Keratinocyte (primary cell): ENCODE measurements around the gene POLDIP2. TPM values are rescaled to one million over a fixed set of nuclear protein-coding genes. Genes with fewer than 3 reads are reported as not detected.

ENCODE experiments used
- DNase-seq: peaks from one replicate; pipeline ENCODE4 v3.0.0-alpha.2; 2011; ENCODE audit warnings: low read depth, missing footprints, low spot score
- FAIRE-seq: peaks from 2 replicates; lab custom pipeline; 2011; peaks lifted over from hg19 to GRCh38; lab: Jason Lieb, UNC
- H2AFZ ChIP-seq: 2 replicates; pipeline ENCODE4 v1.6.0; 2012; ENCODE audit warnings: low read length, control low read depth, inconsistent platforms; ENCODE audit not compliant: control insufficient read depth
- H3K27ac ChIP-seq: 2 replicates; pipeline ENCODE4 v1.5.1; 2011; ENCODE audit warnings: low read length; ENCODE audit not compliant: control insufficient read depth, insufficient read depth
- H3K27me3 ChIP-seq: 3 replicates; pipeline ENCODE4 v1.6.0; 2011; ENCODE audit warnings: low read length; ENCODE audit not compliant: control insufficient read depth, insufficient read depth; ENCODE audit errors: extremely low read depth
- H3K36me3 ChIP-seq, 2 experiments: 2 replicates in 1 of 2; 3 replicates in 1 of 2; pipeline ENCODE4 v1.5.1; 2011; ENCODE audit warnings: low read length in 2 of 2, mild to moderate bottlenecking in 1 of 2; ENCODE audit not compliant: control insufficient read depth in 2 of 2, insufficient read depth in 2 of 2; ENCODE audit errors: extremely low read depth in 1 of 2
- H3K4me1 ChIP-seq: 3 replicates; pipeline ENCODE4 v1.5.1; 2011; ENCODE audit warnings: low read length; ENCODE audit not compliant: control insufficient read depth, insufficient read depth; ENCODE audit errors: extremely low read depth
- H3K4me2 ChIP-seq: 3 replicates; pipeline ENCODE4 v1.6.0; 2011; ENCODE audit warnings: low read depth, low read length; ENCODE audit not compliant: control insufficient read depth, insufficient read depth; ENCODE audit errors: extremely low read depth
- H3K4me3 ChIP-seq, 3 experiments: fragments of 200-600 bp in 1 of 3; sonication (generic) in 1 of 3; 2 replicates in 2 of 3; 3 replicates in 1 of 3; pipeline ENCODE4 v1.5.1; 2011 to 2016; ENCODE audit warnings: low read length in 3 of 3, mild to moderate bottlenecking in 3 of 3, control low read depth in 2 of 3, inconsistent platforms in 1 of 3, low read depth in 1 of 3, mixed read lengths in 1 of 3, mixed run types in 1 of 3, moderate library complexity in 1 of 3; ENCODE audit not compliant: control insufficient read depth in 2 of 3, insufficient read depth in 2 of 3; ENCODE audit errors: extremely low read depth in 1 of 3
- H3K79me2 ChIP-seq: 2 replicates; pipeline ENCODE4 v1.6.0; 2012; ENCODE audit warnings: low read length; ENCODE audit not compliant: control insufficient read depth, insufficient read depth
- H3K9ac ChIP-seq: 3 replicates; pipeline ENCODE4 v1.6.0; 2011; ENCODE audit warnings: low read length; ENCODE audit not compliant: control insufficient read depth, insufficient read depth; ENCODE audit errors: extremely low read depth
- H3K9me1 ChIP-seq: 3 replicates; pipeline ENCODE4 v1.6.0; 2011; ENCODE audit warnings: low read length; ENCODE audit not compliant: control insufficient read depth, insufficient read depth; ENCODE audit errors: extremely low read depth
- H3K9me3 ChIP-seq: 2 replicates; pipeline ENCODE4 v1.5.1; 2012; ENCODE audit warnings: low read depth, low read length; ENCODE audit not compliant: control insufficient read depth
- H4K20me1 ChIP-seq: 3 replicates; pipeline ENCODE4 v1.6.0; 2011; ENCODE audit warnings: low read length; ENCODE audit not compliant: control insufficient read depth, insufficient read depth; ENCODE audit errors: extremely low read depth
- EZH2 ChIP-seq: IDR thresholded peaks from one replicate; pipeline ENCODE4 v1.6.1; 2012; ENCODE audit warnings: inconsistent platforms, mild to moderate bottlenecking, low read length, moderate library complexity
- dilution Hi-C: fragments of 300-500 bp; cut with MboI; formaldehyde crosslinking; loops from one replicate; pipeline ENCODE4 v1.7.0; 2020; ENCODE audit warnings: low sequenced_read_pairs; ENCODE audit not compliant: extremely low pct_ligation_motif_present
- polyA plus RNA-seq, 5 experiments: library from polyadenylated mRNA; depleted of rRNA in 3 of 5; stranded (reverse) in 3 of 5; stranded (forward) in 1 of 5; unstranded in 1 of 5; fragments of >200 nt; gene quantifications; 1 replicate in 1 of 5; 2 replicates in 3 of 5; 3 replicates in 1 of 5; pipeline versions ENCODE4 v1.2.1 to v1.2.3, GENCODE V29; 2011 to 2012; ENCODE audit warnings: missing spikeins in 2 of 5, low read depth in 1 of 5, low replicate concordance in 1 of 5
- TF ChIP-seq, protein P1 (sequence below), 3 experiments: IDR thresholded peaks in 1 of 3; conservative IDR thresholded peaks in 1 of 3; optimal IDR thresholded peaks in 1 of 3; 2 replicates in 2 of 3; 3 replicates in 1 of 3; pipeline versions ENCODE3 to v1.5.1; 2011; ENCODE audit warnings: low read length in 3 of 3, mild to moderate bottlenecking in 3 of 3, moderate library complexity in 2 of 3, control low read depth in 1 of 3, inconsistent platforms in 1 of 3; ENCODE audit not compliant: insufficient read depth in 2 of 3; ENCODE audit errors: extremely low read depth in 1 of 3

Gene POLDIP2
- polyA plus RNA-seq, 1 donor (not counting 4 experiments of a cell fraction or from before 2014, with no cell fraction given) = 90.2 TPM

DNA sequence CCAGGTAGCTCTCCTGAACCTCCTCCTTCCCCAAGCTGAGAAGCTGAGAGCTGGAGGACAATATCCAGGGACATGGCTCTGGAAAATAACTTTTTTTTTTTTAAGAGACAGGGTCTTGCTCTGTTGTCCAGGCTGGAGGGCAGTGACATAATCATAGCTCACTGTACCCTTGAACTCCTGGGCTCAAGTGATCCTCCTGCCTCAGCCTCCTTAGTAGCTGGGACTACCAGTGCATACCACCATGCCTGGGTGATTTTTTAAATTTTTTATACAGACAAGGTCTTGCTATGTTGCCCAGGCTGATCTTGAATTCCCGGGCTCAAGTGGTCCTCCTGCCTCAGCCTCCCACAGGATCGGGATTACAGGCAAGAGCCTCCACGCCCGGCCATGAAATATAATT lies 42.5 kb upstream of the POLDIP2 start:
- dilution Hi-C loops = no loop called here
- TF ChIP-seq EZH2 = no peak
- TF ChIP-seq, protein P1, sequence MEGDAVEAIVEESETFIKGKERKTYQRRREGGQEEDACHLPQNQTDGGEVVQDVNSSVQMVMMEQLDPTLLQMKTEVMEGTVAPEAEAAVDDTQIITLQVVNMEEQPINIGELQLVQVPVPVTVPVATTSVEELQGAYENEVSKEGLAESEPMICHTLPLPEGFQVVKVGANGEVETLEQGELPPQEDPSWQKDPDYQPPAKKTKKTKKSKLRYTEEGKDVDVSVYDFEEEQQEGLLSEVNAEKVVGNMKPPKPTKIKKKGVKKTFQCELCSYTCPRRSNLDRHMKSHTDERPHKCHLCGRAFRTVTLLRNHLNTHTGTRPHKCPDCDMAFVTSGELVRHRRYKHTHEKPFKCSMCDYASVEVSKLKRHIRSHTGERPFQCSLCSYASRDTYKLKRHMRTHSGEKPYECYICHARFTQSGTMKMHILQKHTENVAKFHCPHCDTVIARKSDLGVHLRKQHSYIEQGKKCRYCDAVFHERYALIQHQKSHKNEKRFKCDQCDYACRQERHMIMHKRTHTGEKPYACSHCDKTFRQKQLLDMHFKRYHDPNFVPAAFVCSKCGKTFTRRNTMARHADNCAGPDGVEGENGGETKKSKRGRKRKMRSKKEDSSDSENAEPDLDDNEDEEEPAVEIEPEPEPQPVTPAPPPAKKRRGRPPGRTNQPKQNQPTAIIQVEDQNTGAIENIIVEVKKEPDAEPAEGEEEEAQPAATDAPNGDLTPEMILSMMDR (optimal IDR thresholded peaks at IDR 0.05 in 1 of 3, IDR thresholded peaks at IDR 0.05 in 1 of 3, conservative IDR thresholded peaks at IDR 0.05 in 1 of 3; ENCODE audit: extremely low read depth in 1 of 3, insufficient read depth in 2 of 3, low read length in 3 of 3) = no peak
- H3K9me3 ChIP-seq = no peaks in the 10 kb centered on the region
- no peaks in the 10 kb centered on the region for H3K9me1 ChIP-seq
- DNase-seq (no peak), FAIRE-seq (no peak)
- H3K36me3 ChIP-seq = no peaks in the 10 kb centered on the region
- no peaks in the 10 kb centered on the region for H3K79me2 ChIP-seq
- no peak overlapping the region for H3K4me2 ChIP-seq
- no peaks in the 10 kb centered on the region for H4K20me1 ChIP-seq
- H3K4me1 ChIP-seq = peaks cover 14% of the 10 kb centered on the region
- no peak overlapping the region for H2AFZ ChIP-seq
- no peak overlapping the region for H3K4me3 ChIP-seq
- H3K9ac ChIP-seq = no peak overlapping the region
- no peak overlapping the region for H3K27ac ChIP-seq
- H3K27me3 ChIP-seq = no peaks in the 10 kb centered on the region

DNA sequence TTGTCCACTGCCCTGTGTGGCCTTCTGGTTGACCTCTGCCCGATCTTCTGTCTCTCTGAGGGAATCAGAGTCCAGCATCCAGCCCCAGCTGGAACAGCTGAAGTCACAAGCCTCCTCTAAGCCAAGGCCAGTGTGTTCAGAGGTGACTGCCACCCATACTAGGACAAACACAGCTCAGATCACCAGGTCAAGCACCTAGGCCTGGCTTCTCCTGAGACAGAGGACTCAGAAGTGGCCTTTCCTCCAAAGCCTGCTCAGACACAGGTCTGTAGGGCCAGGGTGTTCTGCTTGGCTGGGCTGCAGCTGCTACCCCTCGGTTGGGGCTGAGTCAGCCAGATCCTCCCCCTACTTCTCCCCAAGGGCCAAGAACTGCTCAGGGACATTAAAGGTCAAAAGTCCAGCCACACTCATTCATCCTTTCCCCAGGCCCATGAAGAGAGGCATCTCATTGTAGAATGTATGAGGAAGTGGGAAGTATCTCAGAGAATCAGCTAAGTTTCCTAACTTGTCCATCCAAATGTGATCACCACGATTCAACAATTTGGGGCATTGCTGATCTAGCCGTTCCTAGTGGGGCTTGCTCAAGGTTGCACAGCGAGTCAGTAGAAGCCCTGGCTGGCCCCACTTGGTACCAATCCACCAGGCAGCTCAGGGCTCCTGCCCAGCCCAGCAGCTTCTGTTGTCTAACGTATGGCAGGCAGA lies 41.1 kb upstream of the POLDIP2 start:
- H3K27me3 ChIP-seq = no peaks in the 10 kb centered on the region
- H3K4me3 ChIP-seq = no peak overlapping the region
- H3K79me2 ChIP-seq = no peaks in the 10 kb centered on the region
- FAIRE-seq (no peak), DNase-seq (no peak)
- H2AFZ ChIP-seq = no peak overlapping the region
- dilution Hi-C loops = no loop called here
- no peak overlapping the region for H3K9ac ChIP-seq
- H4K20me1 ChIP-seq = no peaks in the 10 kb centered on the region
- H3K9me3 ChIP-seq = no peaks in the 10 kb centered on the region
- no peaks in the 10 kb centered on the region for H3K36me3 ChIP-seq
- no peaks in the 10 kb centered on the region for H3K9me1 ChIP-seq
- no peak for TF ChIP-seq EZH2
- TF ChIP-seq, protein P1 (optimal IDR thresholded peaks at IDR 0.05 in 1 of 3, IDR thresholded peaks at IDR 0.05 in 1 of 3, conservative IDR thresholded peaks at IDR 0.05 in 1 of 3; ENCODE audit: extremely low read depth in 1 of 3, insufficient read depth in 2 of 3, low read length in 3 of 3) = no peak
- peaks cover 19% of the 10 kb centered on the region for H3K4me1 ChIP-seq
- H3K4me2 ChIP-seq = no peak overlapping the region
- H3K27ac ChIP-seq = no peak overlapping the region
